GM12878 (cell line): ENCODE data around the gene ACSM6. TPM values are rescaled to one million over a fixed set of nuclear protein-coding genes. Genes with fewer than 3 reads are reported as not detected.

Source experiments
- ATAC-seq: fragments of 200-7000 bp; cut with Tn5 transposase; 3 replicates; pipeline ENCODE4 v1.9.1; 2020; ENCODE audit warnings: mild to moderate bottlenecking, moderate library complexity
- BruUV-seq: library from RNA; stranded (reverse); fragments of 400-500 nt; replicated peaks from 2 replicates; lab custom pipeline; 2021; lab: Mats Ljungman, UMichigan
- CTCF ChIA-PET: fragments of 300-600 bp; sonication (Branson Sonifier 250); formaldehyde crosslinking; extraction: SDS; loops from one replicate; lab custom pipeline; 2021; ENCODE audit warnings: inconsistent platforms; lab: Yijun Ruan, JAX
- POLR2A ChIA-PET: fragments of 350-600 bp; formaldehyde crosslinking; extraction: SDS; loops from one replicate; lab custom pipeline; 2021; ENCODE audit warnings: inconsistent platforms; lab: Charles Lee
- RAD21 ChIA-PET: fragments of 300-600 bp; sonication (Branson Sonifier 250); formaldehyde crosslinking; loops from one replicate; lab custom pipeline; 2023; ENCODE audit warnings: antibody characterized with exemption; ENCODE audit not compliant: unreplicated experiment; lab: Charles Lee
- SMC1A ChIA-PET: fragments of 300-600 bp; sonication (Branson Sonifier 250); formaldehyde crosslinking; loops from one replicate; lab custom pipeline; 2023; ENCODE audit not compliant: unreplicated experiment, uncharacterized antibody; lab: Charles Lee
- DNase-seq: peaks from one replicate; pipeline ENCODE4 v3.0.0-alpha.2; 2011; ENCODE audit warnings: low read depth, low spot score
- FAIRE-seq: peaks from 3 replicates; lab custom pipeline; 2011; peaks lifted over from hg19 to GRCh38; lab: Jason Lieb, UNC
- H2AFZ ChIP-seq: 2 replicates; pipeline ENCODE4 v1.6.0; 2011; ENCODE audit warnings: low read depth, low read length, control low read depth; ENCODE audit not compliant: control insufficient read depth
- H3K27ac ChIP-seq: 2 replicates; pipeline ENCODE4 v1.5.1; 2011; ENCODE audit warnings: control low read depth; ENCODE audit not compliant: control insufficient read depth, insufficient read depth
- H3K27me3 ChIP-seq, 2 experiments: replicated peaks in 1 of 2; 2 replicates each; pipeline versions ENCODE4 v1.6.0 to v1.6.1; 2011; ENCODE audit warnings: low read length in 1 of 2; ENCODE audit not compliant: control insufficient read depth in 2 of 2, insufficient read depth in 2 of 2
- H3K36me3 ChIP-seq, 2 experiments: 2 replicates each; pipeline ENCODE4 v1.5.1; 2011; ENCODE audit warnings: low read length in 1 of 2; ENCODE audit not compliant: control insufficient read depth in 2 of 2, insufficient read depth in 2 of 2
- H3K4me1 ChIP-seq: 2 replicates; pipeline ENCODE4 v1.6.1; 2011; ENCODE audit warnings: mild to moderate bottlenecking, low read length, moderate library complexity, mixed read lengths; ENCODE audit not compliant: control insufficient read depth, insufficient read depth
- H3K4me2 ChIP-seq: 2 replicates; pipeline ENCODE4 v1.6.0; 2011; ENCODE audit warnings: control low read depth; ENCODE audit not compliant: control insufficient read depth, insufficient read depth
- H3K4me3 ChIP-seq: fragments of 200-600 bp; sonication (generic); 2 replicates; pipeline ENCODE4 v1.5.1; 2016
- H3K79me2 ChIP-seq: 2 replicates; pipeline ENCODE4 v1.6.0; 2011; ENCODE audit warnings: low read length; ENCODE audit not compliant: control insufficient read depth, insufficient read depth
- H3K9ac ChIP-seq: 2 replicates; pipeline ENCODE4 v1.8.0; 2011; ENCODE audit warnings: low read length, control low read depth, mixed read lengths; ENCODE audit not compliant: control insufficient read depth, insufficient read depth
- H3K9me3 ChIP-seq: replicated peaks from 3 replicates; pipeline ENCODE4 v1.5.1; 2011; ENCODE audit warnings: mild to moderate bottlenecking, low read length; ENCODE audit not compliant: control insufficient read depth, insufficient read depth
- H4K20me1 ChIP-seq: 2 replicates; pipeline ENCODE4 v1.6.0; 2011; ENCODE audit not compliant: control insufficient read depth, insufficient read depth
- BCL11A ChIP-seq: IDR thresholded peaks from 2 replicates; pipeline ENCODE4 v1.6.1; 2011; ENCODE audit warnings: low read depth, low read length
- CBX5 ChIP-seq: sonication (generic); IDR thresholded peaks from 2 replicates; pipeline ENCODE4 v1.6.1; 2016; ENCODE audit warnings: low read depth, moderate library complexity, mild to moderate bottlenecking, inconsistent platforms
- ESRRA ChIP-seq: IDR thresholded peaks from 2 replicates; pipeline ENCODE4 v1.6.1; 2012; ENCODE audit warnings: mild to moderate bottlenecking, low read length, improper control_type of control experiment
- FOXM1 ChIP-seq: IDR thresholded peaks from 2 replicates; pipeline ENCODE4 v1.6.1; 2012; ENCODE audit warnings: low read depth, mild to moderate bottlenecking, inconsistent platforms, low read length, moderate library complexity
- RELA ChIP-seq: fragments of 450-650 bp; IDR thresholded peaks from 2 replicates; pipeline ENCODE4 v1.8.0; 2014; ENCODE audit warnings: borderline replicate concordance; ENCODE audit not compliant: partially characterized antibody
- RUNX3 ChIP-seq: IDR thresholded peaks from 2 replicates; pipeline ENCODE4 v1.6.1; 2012; ENCODE audit warnings: low read length, inconsistent platforms
- SMAD5 ChIP-seq: IDR thresholded peaks from 2 replicates; pipeline ENCODE4 v1.6.1; 2016; ENCODE audit warnings: antibody characterized with exemption, low read depth
- TARDBP ChIP-seq: IDR thresholded peaks from 2 replicates; pipeline ENCODE4 v1.6.1; 2016; ENCODE audit warnings: borderline replicate concordance
- ZNF24 ChIP-seq: fragments of 450-650 bp; IDR thresholded peaks from 2 replicates; pipeline ENCODE4 v1.6.1; 2017; ENCODE audit warnings: antibody characterized with exemption, mild to moderate bottlenecking
- ZNF592 ChIP-seq: fragments of 450-650 bp; IDR thresholded peaks from 2 replicates; pipeline ENCODE4 v1.6.1; 2017; ENCODE audit warnings: mild to moderate bottlenecking, moderate library complexity
- ZNF622 ChIP-seq: fragments of 450-650 bp; IDR thresholded peaks from 2 replicates; pipeline ENCODE4 v1.6.1; 2017; ENCODE audit warnings: mild to moderate bottlenecking, inconsistent platforms
- WGBS: methylation state at CpG from one replicate; pipeline ENCODE4 v1.1.6; 2016; ENCODE audit warnings: low lambda C conversion rate; ENCODE audit not compliant: insufficient replicate concordance, insufficient coverage; ENCODE audit errors: missing lambda C conversion rate; 5-methylcytosine and 5-hydroxymethylcytosine counted together
- in situ Hi-C: fragments of 300-500 bp; cut with MboI; formaldehyde crosslinking; loops from 9 replicates; pipeline ENCODE4 v1.14.3; 2018; ENCODE audit warnings: mixed read lengths
- intact Hi-C: fragments of 100-400 bp; cut with micrococcal nuclease; formaldehyde crosslinking; loops from one replicate; pipeline ENCODE4 v1.14.2; 2022; ENCODE audit not compliant: unreplicated experiment
- polyA plus RNA-seq, 11 experiments: library from polyadenylated mRNA; depleted of rRNA in 4 of 11; unstranded in 6 of 11; stranded (reverse) in 5 of 11; fragments of >200 nt; fragmentation: Nextera tagmentation in 4 of 11; fragmentation: Illumina TruSeq in 1 of 11; extraction: Ambion mirVana in 4 of 11; extraction: Trizol in 1 of 11; gene quantifications; 1 replicate in 1 of 11; 2 replicates in 10 of 11; pipeline versions ENCODE4 v1.2.1 to v1.2.3, GENCODE V29; 2011 to 2016; ENCODE audit warnings: inconsistent platforms in 2 of 11, missing spikeins in 2 of 11, low read depth in 1 of 11
- total RNA-seq, 4 experiments: library from RNA; depleted of rRNA in 3 of 4; stranded (reverse); fragments of >200 nt in 3 of 4; fragmentation: Illumina TruSeq in 1 of 4; extraction: Trizol in 1 of 4; gene quantifications; 2 replicates each; pipeline versions ENCODE4 v1.2.1 to v1.2.3, GENCODE V29; 2013 to 2021
- TF ChIP-seq, protein P1 (sequence below): fragments of 450-650 bp; formaldehyde crosslinking; IDR thresholded peaks from 2 replicates; pipeline ENCODE4 v1.5.0; 2022; ENCODE audit warnings: mild to moderate bottlenecking, missing genetic modification characterization
- TF ChIP-seq, protein P2 (sequence below): fragments of 150-350 bp; IDR thresholded peaks from 2 replicates; pipeline ENCODE4 v1.6.1; 2016; ENCODE audit warnings: low read depth, low read length

ACSM6 gene
- total and polyA plus RNA-seq, 10 of the 15 experiments (the other 5 are each of a cell fraction or from before 2014, with no cell fraction given) = 0.06 to 0.21 (median 0.20) TPM; not detected in 7

DNA sequence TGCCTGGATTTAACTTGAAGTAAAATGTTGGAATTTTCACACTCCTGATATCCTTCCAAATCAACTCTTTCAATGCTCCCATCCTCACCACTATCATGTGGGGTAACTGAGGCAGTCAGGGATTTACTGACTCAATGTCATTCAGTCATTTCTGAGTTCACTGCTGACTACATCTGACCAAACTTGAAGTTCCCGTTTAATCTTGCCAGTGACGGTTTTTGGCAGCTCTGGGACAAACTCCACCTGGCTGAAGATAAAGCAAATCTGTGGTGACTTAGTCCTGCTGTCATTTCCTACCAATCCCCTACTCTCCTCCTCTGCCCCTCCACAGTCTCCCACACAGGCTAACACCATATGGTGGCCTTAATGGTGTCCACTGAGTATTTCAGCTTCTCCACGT is 22.7 kb upstream of the ACSM6 start:
- Histone ChIP-seq H3K79me2 (no peaks in the 10 kb centered on the region), H3K4me1 (no peaks in the 10 kb centered on the region), H3K27ac (no peak overlapping the region), H4K20me1 (no peaks in the 10 kb centered on the region), H3K27me3 (no peaks in the 10 kb centered on the region), H3K36me3 (no peaks in the 10 kb centered on the region), H2AFZ (no peak overlapping the region), H3K9ac (no peak overlapping the region), H3K4me2 (no peak overlapping the region), H3K9me3 (peaks cover 3% of the 10 kb centered on the region; the same call in 1 of the 3 replicates), H3K4me3 (no peak overlapping the region)
- DNase-seq (no peak), FAIRE-seq (no peak), ATAC-seq (no peak)
- 78% methylated on average over 3 of the region's 3 CpGs for WGBS
- ChIA-PET SMC1A (interaction anchor here (0.6 kb wide), 1 partner anchor 784 kb away, joined by 3 read pairs; no protein-coding TSS in a partner anchor), POLR2A (no interaction called here), CTCF (no interaction called here), RAD21 (no interaction called here)
- in situ Hi-C loops = no loop called here
- no TSS peak for BruUV-seq
- intact Hi-C loops = no loop called here
- TF ChIP-seq RUNX3 = no peak
- TF ChIP-seq SMAD5 = no peak
- no peak for TF ChIP-seq BCL11A
- TF ChIP-seq ZNF592 = no peak
- TF ChIP-seq ZNF24 = no peak
- TF ChIP-seq, protein P1, sequence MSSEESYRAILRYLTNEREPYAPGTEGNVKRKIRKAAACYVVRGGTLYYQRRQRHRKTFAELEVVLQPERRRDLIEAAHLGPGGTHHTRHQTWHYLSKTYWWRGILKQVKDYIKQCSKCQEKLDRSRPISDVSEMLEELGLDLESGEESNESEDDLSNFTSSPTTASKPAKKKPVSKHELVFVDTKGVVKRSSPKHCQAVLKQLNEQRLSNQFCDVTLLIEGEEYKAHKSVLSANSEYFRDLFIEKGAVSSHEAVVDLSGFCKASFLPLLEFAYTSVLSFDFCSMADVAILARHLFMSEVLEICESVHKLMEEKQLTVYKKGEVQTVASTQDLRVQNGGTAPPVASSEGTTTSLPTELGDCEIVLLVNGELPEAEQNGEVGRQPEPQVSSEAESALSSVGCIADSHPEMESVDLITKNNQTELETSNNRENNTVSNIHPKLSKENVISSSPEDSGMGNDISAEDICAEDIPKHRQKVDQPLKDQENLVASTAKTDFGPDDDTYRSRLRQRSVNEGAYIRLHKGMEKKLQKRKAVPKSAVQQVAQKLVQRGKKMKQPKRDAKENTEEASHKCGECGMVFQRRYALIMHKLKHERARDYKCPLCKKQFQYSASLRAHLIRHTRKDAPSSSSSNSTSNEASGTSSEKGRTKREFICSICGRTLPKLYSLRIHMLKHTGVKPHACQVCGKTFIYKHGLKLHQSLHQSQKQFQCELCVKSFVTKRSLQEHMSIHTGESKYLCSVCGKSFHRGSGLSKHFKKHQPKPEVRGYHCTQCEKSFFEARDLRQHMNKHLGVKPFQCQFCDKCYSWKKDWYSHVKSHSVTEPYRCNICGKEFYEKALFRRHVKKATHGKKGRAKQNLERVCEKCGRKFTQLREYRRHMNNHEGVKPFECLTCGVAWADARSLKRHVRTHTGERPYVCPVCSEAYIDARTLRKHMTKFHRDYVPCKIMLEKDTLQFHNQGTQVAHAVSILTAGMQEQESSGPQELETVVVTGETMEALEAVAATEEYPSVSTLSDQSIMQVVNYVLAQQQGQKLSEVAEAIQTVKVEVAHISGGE (CRISPR knock-in tag) = no peak
- TF ChIP-seq, protein P2, sequence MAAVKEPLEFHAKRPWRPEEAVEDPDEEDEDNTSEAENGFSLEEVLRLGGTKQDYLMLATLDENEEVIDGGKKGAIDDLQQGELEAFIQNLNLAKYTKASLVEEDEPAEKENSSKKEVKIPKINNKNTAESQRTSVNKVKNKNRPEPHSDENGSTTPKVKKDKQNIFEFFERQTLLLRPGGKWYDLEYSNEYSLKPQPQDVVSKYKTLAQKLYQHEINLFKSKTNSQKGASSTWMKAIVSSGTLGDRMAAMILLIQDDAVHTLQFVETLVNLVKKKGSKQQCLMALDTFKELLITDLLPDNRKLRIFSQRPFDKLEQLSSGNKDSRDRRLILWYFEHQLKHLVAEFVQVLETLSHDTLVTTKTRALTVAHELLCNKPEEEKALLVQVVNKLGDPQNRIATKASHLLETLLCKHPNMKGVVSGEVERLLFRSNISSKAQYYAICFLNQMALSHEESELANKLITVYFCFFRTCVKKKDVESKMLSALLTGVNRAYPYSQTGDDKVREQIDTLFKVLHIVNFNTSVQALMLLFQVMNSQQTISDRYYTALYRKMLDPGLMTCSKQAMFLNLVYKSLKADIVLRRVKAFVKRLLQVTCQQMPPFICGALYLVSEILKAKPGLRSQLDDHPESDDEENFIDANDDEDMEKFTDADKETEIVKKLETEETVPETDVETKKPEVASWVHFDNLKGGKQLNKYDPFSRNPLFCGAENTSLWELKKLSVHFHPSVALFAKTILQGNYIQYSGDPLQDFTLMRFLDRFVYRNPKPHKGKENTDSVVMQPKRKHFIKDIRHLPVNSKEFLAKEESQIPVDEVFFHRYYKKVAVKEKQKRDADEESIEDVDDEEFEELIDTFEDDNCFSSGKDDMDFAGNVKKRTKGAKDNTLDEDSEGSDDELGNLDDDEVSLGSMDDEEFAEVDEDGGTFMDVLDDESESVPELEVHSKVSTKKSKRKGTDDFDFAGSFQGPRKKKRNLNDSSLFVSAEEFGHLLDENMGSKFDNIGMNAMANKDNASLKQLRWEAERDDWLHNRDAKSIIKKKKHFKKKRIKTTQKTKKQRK = no peak
- no peak for TF ChIP-seq TARDBP
- TF ChIP-seq CBX5 = no peak
- TF ChIP-seq ESRRA = no peak
- TF ChIP-seq ZNF622 = no peak
- TF ChIP-seq FOXM1 = no peak
- TF ChIP-seq RELA = no peak
